ENCODE results near the gene UGT1A9.

UGT1A9 gene

DNA sequence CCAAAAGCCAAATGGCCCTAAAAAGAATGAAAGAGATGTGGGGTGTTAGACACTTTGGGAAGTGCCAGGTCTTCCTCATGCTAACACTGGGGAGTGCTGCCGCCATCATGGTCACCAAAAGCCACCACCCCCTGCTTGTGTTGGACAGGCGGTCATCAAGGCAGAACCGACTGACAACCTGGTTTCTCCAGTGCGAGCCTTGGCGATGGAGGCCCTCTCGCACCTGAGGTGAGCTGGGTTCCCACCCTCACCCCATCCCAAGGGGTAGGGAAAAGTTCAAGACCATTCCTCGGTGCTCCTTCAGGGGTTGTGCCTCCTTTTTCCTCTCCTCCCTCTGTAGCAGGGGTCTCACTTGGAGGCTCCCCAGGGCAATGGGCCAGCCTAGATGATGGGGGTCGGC lies 140.0 kb downstream of the UGT1A9 start:
- DNase-seq (ENCODE audit: low read depth), result no peak
- H3K4me3 ChIP-seq (ENCODE audit: low read depth, low read length), result no peak overlapping the region
- TF ChIP-seq, protein P1, sequence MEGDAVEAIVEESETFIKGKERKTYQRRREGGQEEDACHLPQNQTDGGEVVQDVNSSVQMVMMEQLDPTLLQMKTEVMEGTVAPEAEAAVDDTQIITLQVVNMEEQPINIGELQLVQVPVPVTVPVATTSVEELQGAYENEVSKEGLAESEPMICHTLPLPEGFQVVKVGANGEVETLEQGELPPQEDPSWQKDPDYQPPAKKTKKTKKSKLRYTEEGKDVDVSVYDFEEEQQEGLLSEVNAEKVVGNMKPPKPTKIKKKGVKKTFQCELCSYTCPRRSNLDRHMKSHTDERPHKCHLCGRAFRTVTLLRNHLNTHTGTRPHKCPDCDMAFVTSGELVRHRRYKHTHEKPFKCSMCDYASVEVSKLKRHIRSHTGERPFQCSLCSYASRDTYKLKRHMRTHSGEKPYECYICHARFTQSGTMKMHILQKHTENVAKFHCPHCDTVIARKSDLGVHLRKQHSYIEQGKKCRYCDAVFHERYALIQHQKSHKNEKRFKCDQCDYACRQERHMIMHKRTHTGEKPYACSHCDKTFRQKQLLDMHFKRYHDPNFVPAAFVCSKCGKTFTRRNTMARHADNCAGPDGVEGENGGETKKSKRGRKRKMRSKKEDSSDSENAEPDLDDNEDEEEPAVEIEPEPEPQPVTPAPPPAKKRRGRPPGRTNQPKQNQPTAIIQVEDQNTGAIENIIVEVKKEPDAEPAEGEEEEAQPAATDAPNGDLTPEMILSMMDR (IDR thresholded peaks at IDR 0.05; ENCODE audit: low read depth, low read length, missing control alignments), result no peak

- DNase-seq (ENCODE audit: low read depth), result no peak
- H3K4me3 ChIP-seq (ENCODE audit: low read depth, low read length), result no peak overlapping the region
- TF ChIP-seq, protein P1 (IDR thresholded peaks at IDR 0.05; ENCODE audit: low read depth, low read length, missing control alignments), result no peak
These were observed 141.7 kb downstream of the UGT1A9 start for GRCh38 chr2:233813236-233814055.

DNA sequence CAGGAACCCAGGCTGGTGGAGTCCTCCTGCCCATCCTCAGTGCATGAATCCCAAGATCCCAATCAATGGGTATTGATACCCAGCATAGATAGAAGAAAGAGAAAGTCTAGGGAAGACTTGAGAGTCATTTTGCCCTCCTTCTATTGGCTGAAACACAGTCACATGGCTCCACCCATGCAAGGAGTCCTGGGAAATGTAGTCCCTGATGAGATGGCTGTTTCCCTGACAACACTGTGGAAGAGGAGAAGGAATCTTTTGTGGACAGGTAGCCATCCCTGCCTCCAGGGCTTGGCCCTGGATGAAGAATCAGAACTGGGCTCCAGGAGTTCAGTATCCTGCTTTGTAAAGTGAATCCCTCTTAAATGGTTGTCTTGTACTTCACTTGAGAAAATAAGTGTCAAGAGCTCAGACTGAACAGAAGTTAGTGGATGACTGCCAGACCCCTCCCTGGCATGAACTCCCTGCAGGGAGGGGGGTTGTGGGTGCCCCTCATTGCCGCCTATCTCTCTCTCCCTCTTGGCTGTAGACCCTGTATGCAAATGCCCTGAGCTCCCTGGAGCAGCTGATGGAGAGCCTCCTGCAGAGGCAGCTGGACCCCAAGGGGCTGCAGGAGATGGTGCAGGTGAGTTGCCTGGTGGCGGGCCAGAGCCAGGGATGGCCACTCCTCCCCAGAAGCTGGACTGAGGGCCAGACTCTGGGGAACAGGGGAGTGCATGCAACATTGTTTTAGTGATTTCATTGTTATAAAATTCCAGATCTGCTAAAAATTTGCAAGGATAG lies 142.5 kb downstream of the UGT1A9 start:
- TF ChIP-seq, protein P1 (IDR thresholded peaks at IDR 0.05; ENCODE audit: low read depth, low read length, missing control alignments), result no peak
- DNase-seq (ENCODE audit: low read depth), result no peak
- no peak overlapping the region for H3K4me3 ChIP-seq (ENCODE audit: low read depth, low read length)

DNA sequence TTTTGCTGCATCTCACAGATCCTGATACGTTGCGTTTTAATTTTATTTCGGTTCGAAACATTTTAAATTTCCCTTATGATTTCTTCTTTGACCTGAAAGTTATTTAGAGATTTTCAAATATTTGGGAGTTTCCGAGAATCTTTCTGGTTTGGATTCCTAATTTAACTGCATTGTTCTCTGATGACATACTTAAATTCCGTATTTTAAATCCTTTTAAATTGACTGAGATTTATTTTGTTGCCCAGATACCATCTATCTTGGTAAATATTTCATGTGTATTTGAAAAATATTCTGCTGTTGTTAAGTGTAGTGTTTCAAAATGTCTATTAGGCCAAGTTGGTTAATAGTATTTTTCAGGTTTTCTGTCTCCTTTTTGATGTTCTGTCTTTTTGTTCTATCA lies 144.2 kb downstream of the UGT1A9 start:
- DNase-seq (ENCODE audit: low read depth), result no peak
- no peak overlapping the region for H3K4me3 ChIP-seq (ENCODE audit: low read depth, low read length)
- TF ChIP-seq, protein P1 (IDR thresholded peaks at IDR 0.05; ENCODE audit: low read depth, low read length, missing control alignments), result no peak

GRCh38 chr2:233816334-233816733 lies 144.6 kb downstream of the UGT1A9 start:
- no peak for DNase-seq (ENCODE audit: low read depth)
- TF ChIP-seq, protein P1 (IDR thresholded peaks at IDR 0.05; ENCODE audit: low read depth, low read length, missing control alignments), result no peak
- no peak overlapping the region for H3K4me3 ChIP-seq (ENCODE audit: low read depth, low read length)

GRCh38 chr2:233816771-233817170 lies 145.1 kb downstream of the UGT1A9 start:
- TF ChIP-seq, protein P1 (IDR thresholded peaks at IDR 0.05; ENCODE audit: low read depth, low read length, missing control alignments), result no peak
- H3K4me3 ChIP-seq (ENCODE audit: low read depth, low read length), result no peak overlapping the region
- no peak for DNase-seq (ENCODE audit: low read depth)
